Retinal pigment epithelial cell (primary cell): Measurements from ENCODE around the gene MMRN2.
"Not testable (repeated sequence)": the region's sequence is repeated elsewhere in the genome, so short reads cannot be mapped to it uniquely, and the experiment has no call there.

Experiments
- DNase-seq: peaks from one replicate; pipeline ENCODE4 v3.0.0-alpha.2; 2010; ENCODE audit warnings: low read depth
- H3K4me3 ChIP-seq: 2 replicates; pipeline ENCODE4 v1.5.1; 2011; ENCODE audit warnings: mild to moderate bottlenecking, low read length, control low read depth, moderate library complexity
- CTCF ChIP-seq: conservative IDR thresholded peaks from 2 replicates; pipeline ENCODE4 v1.5.1; 2011; ENCODE audit warnings: low read depth, low read length, control low read depth, inconsistent platforms

Gene MMRN2

GRCh38 chr10:86981716-86982115 is 24.3 kb upstream of the MMRN2 start:
- DNase-seq = no peak
- TF ChIP-seq CTCF = no peak
- H3K4me3 ChIP-seq = no peak overlapping the region

GRCh38 chr10:86981020-86981419 is 23.6 kb upstream of the MMRN2 start:
- not testable (repeated sequence) for DNase-seq, H3K4me3 ChIP-seq

GRCh38 chr10:86979977-86980448 is 22.6 kb upstream of the MMRN2 start:
- DNase-seq = no peak
- no peak for TF ChIP-seq CTCF
- H3K4me3 ChIP-seq = no peak overlapping the region

GRCh38 chr10:86979296-86979818 is 21.9 kb upstream of the MMRN2 start:
- DNase-seq = no peak
- no peak for TF ChIP-seq CTCF
- no peak overlapping the region for H3K4me3 ChIP-seq

GRCh38 chr10:86978457-86978856 is 21.0 kb upstream of the MMRN2 start:
- DNase-seq, H3K4me3 ChIP-seq: not testable (repeated sequence)

- no peak for TF ChIP-seq CTCF
- H3K4me3 ChIP-seq = no peak overlapping the region
- DNase-seq = no peak
Measured at GRCh38 chr10:86976362-86977056, 19.1 kb upstream of the MMRN2 start.

GRCh38 chr10:86974484-86974883 is 17.1 kb upstream of the MMRN2 start:
- no peak overlapping the region for H3K4me3 ChIP-seq
- DNase-seq = no peak
- no peak for TF ChIP-seq CTCF

- no peak overlapping the region for H3K4me3 ChIP-seq
- no peak for DNase-seq
- TF ChIP-seq CTCF = no peak
Measured at GRCh38 chr10:86972613-86973380, 15.4 kb upstream of the MMRN2 start.
